Raji (cell line): ENCODE results near the gene AGPS.

Experiments
- POLR2A ChIP-seq: IDR thresholded peaks from 2 replicates; pipeline ENCODE4 v1.6.1; 2011; ENCODE audit warnings: low read depth, low read length, control low read depth; ENCODE audit not compliant: insufficient read depth

Gene AGPS

DNA sequence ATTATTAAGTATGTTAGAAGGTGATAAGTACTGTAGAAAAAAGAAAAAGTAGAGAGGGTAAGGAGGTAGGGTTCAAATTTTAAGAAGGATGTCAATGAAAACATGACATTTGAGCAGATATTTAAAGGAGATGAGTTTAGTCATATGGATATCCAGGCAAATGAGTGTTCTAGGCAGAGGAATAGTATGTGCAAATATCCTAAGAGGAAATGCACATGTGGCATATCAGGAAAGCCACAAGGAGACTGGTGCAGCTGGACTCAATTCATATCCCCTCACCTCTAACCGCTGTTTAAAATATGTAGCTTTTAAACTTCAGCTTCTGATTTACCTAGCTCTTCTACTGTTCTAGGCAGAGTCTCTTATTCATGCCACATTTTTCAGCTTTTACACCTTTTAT is 9.5 kb downstream of the AGPS start:
- TF ChIP-seq POLR2A = no peak

DNA sequence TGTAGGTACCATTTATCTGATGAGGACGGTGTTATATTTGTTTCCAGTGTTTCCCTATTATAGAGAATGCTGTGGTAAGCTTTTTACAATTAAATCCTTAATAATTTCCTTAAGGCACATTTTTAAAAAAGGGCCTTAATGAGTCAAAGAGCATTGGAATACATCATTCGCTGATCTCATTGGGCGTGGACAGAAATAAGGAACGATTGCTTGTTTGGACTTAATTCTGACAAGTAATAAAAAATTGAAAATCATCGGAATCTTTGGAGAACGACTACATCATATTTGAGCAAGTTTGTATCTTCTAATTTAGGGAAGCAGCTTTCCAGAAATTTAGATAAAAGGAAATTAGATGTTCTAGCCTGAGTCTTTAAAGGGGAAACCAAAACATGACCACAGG is 11.3 kb downstream of the AGPS start:
- TF ChIP-seq POLR2A = no peak

DNA sequence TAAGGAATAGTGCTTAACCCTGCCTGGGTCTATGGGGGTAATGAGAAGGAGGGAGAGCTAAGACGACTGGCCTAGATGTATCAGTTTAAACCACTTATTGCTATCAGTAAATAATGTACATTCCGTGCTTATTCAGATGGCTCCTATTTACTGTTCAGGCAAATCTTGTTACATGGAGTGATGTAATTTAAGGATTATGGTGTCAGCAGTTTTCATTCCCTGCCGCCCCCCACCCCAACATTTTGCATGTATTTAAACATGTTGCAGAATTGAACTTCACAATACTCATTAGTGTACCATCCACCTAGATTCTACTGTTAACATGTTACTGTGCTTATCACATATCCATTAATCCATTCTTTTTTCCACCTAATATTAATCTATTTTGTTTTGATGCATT is 11.7 kb downstream of the AGPS start:
- TF ChIP-seq POLR2A = no peak

DNA sequence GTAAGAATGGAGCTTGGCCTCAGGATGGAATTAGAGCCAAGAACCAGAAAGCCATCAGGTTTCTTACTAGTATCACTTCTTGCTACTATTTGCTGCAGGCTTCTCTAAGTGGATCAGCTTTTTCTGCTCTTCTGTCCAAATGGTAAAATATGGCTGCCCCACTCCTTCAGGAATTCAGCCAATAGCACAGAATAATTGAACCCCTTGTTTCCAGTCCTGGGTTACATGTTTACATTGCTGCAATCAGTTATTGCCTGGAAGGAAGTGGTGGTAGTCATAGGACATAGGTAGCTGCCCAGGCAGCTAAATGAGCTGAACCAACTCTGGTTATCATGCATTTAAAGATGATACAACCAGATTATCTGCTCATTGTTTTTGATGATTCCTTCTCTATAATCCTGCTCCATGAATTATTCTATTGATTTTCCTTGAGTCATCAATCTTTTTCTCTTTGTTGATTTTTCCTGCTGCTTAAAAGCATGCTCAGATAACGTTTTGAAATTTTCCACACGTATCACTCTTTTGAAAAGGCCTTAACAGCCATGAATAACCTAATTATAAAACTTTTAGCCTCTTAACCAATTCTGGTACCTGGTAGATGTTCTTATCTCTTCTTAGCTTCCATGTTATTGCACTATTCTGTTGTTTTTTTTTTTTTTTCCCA is 12.6 kb downstream of the AGPS start:
- no peak for TF ChIP-seq POLR2A

DNA sequence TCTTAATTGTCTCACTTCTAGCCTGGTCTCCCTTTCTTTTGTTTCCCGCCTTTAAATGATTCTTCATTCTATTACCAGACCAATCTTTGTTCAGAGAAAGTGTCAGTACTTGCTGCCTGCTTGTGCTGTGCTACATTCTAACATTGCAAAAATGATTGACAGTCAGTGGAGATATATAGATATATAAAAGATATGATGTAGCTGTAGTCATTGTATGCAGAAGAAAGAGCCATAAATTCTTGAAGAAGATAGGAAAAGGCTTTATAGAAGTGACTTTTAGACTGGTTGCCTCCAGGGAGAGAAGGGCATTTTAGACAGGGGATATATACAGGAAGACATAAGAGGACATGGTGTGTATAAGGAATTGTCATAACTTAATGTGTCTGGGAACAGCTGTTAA is 13.6 kb downstream of the AGPS start:
- no peak for TF ChIP-seq POLR2A

DNA sequence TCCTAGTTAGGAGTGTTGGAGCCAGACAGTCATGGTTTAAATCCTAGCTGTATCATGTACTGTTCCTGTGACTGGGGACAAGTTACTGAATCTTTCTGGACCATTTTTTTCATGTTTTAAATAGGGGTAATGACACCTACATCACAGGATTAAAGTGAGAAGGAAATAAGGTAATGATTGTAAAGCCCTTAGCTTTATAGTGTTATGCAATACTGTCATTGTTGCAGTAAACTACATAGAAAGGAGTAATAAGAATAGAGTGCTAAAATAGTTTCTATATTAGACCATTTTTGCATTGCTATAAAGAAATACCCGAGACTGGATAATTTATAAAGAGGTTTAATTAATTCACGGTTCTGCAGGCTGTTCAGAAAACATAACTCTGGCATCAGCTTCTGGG is 14.5 kb downstream of the AGPS start:
- no peak for TF ChIP-seq POLR2A

DNA sequence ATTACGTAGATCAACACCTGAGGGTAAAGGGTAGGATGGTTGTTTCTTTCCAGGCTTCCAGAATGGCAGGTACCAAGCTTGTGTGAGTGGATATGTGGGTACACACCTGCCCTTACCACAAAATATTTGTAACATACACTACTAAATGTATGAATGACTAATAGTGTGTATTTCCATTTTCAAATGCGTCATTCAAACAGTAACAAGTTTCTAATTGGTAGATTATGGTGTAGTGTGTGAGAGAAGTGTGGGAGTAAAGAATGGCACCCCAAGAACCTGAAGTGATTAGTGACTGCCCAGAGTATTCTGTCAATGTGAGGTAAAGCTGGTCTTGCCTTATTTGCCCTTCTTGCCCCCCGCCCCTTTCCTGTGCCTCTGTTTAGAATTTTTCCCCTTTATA is 21.1 kb downstream of the AGPS start:
- no peak for TF ChIP-seq POLR2A

DNA sequence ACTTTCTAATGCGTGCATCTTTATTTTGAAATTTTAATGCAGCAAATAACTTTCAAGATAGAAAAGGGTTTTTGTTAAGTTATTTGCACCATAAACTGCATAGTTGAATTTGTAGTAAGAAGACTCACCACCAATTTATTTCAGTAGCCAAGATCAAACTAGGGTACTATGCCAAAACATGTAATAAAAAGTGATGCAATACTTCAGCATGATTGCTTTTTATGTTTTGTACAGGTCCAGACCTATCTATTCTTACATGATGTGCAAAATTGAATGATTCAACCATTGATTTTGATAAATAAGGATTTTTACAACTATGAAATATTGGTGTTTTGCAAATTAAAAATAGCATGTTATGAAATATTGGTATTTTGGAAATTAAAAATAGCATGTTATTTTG is 26.7 kb downstream of the AGPS start:
- TF ChIP-seq POLR2A = no peak

DNA sequence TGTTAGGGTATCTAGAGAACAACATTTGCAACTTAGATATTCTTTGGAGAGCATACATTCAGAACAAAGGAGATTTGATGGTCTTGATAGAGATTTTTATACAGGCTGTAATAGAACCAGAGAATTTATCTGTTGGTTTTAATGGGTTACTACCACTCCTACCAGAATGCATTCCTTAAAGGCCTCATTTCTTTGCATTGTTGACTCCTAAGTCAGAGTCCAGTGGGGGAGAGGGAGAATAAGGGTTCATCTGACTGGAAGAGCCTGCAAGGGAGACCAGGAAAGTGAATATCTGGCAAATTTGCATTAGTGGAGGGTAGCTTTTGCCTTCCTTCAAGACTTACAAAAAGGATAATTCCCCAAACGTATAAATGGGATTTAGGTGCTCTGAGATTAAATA is 29.7 kb downstream of the AGPS start:
- TF ChIP-seq POLR2A = no peak

DNA sequence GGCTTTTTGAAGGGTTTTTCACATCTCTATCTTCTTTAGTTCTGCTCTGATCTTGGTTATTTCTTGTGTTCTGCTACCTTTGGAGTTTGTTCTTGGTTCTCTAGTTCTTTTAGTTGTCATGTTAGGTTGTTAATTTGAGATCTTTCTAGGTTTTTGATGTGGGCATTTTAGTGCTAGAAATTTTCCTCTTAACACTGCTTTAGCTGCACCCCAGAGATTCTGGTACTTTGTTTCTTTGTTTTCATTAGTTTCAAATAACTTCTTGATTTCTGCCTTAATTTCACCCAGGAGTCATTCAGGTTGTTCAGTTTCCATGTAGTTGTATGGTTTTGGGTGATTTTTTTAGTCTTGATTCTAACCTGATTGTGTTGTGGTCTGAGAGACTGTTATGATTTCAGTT is 34.7 kb downstream of the AGPS start:
- TF ChIP-seq POLR2A = no peak

DNA sequence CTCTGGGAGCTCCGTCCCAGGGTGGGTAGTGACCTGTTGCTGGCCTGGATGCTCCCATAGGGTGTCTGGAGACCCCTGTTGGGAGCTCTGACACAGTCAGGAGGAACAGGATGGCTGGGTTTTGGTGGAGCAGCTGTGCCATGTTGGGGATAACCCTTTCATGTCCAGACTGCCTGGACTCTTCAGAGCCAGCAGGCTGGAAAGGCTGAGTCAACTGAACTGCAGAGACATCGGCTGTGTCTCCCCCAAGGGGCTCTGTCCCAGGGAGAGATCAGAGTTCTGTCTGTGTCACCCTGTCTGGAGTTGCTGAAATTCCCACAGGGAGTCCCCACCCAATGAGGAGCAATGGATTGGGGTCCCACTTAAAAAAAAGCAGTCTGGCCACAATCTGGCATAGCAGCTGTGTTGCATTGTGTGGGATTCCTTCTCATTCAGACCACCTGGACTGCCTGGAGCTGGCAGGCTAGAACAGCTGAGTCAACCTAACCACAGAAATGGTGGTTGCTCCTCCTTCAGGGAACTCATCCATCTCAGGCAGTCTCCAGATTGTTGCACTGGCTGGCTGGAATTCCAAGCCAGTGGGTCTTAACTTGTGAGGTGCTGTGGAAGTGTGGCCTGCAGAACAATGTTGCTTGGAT is 37.2 kb downstream of the AGPS start:
- no peak for TF ChIP-seq POLR2A

DNA sequence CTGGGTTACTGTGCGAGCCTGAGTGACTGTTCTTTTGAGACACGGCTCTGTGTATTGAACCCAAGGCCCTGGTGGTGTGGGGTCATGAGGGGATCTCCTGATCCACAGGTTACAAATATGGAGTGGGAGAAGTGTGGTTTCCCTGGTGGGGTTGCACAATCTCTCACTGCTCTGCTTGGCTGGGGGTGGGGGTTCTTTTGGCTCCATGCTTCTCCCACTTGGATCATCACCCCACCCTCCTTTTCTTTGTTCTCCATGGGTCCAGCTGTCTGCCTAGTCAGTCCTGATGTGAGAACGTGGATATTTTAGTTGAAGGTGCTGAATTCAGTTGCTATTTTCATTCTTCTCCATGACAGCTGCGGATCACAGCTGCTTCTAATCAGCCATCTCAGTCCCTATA is 37.8 kb downstream of the AGPS start:
- TF ChIP-seq POLR2A = no peak

DNA sequence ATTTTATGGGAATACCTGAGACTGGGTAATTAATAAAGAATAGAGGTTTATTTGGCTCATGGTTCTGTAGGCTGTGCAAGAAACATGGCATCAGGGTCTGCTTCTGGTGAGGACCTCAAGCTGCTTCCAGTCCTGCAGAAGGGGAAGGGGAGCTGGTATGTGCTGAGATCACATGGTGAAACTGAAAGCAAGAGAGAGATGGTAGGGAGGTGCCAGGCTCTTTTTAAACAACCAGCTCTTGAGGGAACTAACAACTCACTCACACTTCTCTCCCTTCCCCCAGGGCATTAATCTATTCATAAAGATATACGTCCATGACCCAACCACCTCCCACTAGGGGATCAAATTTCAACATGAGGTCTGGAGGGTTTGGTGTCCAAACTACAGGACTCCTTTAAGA is 40.1 kb downstream of the AGPS start:
- no peak for TF ChIP-seq POLR2A

DNA sequence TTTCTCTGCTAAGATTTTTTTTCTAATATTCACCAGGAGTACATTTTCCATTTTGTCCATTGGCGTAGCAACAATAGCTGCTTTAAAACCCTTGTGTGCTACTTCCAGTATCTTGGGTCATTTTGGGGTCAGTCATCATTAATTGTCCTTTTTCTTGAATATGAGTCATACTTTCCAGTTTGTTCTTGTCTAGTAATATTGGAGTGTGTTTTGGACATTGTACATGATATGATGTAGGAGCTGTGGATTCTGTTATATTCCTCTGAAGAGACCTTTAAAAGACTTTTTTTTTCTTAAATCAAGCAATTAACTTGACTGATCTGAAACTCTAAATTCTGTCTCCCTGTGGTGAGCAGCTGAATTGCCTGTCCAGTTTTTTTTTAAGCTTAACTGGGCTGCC is 40.8 kb downstream of the AGPS start:
- no peak for TF ChIP-seq POLR2A

DNA sequence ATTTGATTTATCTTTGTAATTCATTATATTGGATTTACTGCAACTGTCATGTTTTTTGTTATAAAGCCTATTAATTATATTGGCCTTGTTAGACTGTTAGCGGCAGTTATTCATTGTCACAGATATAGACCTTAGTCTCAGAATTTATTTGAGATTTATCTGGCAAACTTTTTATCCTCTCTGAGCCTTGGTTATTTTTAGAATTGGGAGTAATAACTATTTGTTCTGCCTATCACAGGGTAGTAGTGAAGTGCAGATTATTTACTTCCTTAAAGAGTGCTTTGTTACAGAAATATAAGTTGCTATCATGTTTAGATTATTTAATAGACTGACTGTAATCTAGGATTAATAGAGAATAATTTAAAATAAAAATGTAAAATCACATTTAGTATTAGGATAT is 41.9 kb downstream of the AGPS start:
- TF ChIP-seq POLR2A = no peak

DNA sequence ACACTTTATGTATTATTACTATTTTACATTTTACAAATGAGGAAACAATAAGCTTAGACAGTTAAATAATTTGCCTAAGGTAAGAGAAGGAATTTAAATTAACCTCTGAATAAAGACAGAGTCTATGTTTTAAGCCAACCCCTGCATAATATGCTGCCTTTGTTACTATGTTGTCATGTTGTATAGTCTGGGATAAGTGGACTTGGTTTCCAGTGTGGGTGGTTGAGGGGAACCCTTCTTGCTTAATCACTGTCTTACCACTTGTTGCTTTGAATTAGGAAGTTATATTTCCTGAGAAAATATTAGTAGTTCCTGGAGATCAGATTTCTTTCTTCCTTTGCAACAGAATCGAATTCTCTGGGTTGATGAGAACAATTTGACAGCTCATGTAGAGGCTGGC is 52.6 kb downstream of the AGPS start:
- no peak for TF ChIP-seq POLR2A

DNA sequence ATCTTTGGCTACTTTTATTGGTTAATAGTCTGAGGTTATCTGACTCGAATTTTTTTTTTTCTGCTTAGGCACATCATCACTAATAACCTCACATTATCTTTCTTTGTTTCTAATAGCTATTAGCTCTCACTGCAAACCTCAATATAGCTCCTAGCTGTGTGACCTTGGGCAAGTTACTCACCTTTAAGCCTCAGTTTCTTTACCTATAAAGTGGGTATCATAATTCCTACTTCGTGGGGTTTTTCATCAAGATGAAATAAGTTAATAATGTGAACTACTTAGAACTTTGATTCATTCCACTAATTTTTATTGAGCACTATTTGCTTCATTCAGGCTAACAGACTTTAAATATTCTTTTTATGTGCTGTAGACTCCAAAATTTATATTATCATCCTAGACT is 55.5 kb downstream of the AGPS start:
- no peak for TF ChIP-seq POLR2A
